Uterus (tissue), 4 donors: ENCODE data around the gene GADD45G. TPM values are rescaled to one million over a fixed set of nuclear protein-coding genes. Genes with fewer than 3 reads are reported as not detected.

Experiments used
- DNase-seq, 2 donors: peaks; one replicate each; pipeline ENCODE4 v3.0.0-alpha.2; 2019 to 2020
- H3K27ac ChIP-seq, 2 donors: fragments of 200-600 bp; sonication (generic); 1 replicate in 1 of 2; 2 replicates in 1 of 2; pipeline ENCODE4 v1.5.1; 2016 to 2018
- H3K27me3 ChIP-seq, 2 donors: fragments of 200-600 bp; sonication (generic); one replicate each; pipeline ENCODE4 v1.5.1; 2018 to 2019; ENCODE audit warnings: control low read depth in 1 of 2
- H3K36me3 ChIP-seq, 2 donors: fragments of 200-600 bp; sonication (generic); one replicate each; pipeline ENCODE4 v1.5.1; 2019; ENCODE audit warnings: control low read depth in 1 of 2
- H3K4me1 ChIP-seq, 2 donors: fragments of 200-600 bp; sonication (generic); one replicate each; pipeline ENCODE4 v1.5.1; 2018 to 2019; ENCODE audit warnings: control low read depth in 1 of 2
- H3K4me3 ChIP-seq, 2 donors: fragments of 200-600 bp; sonication (generic); 1 replicate in 1 of 2; 2 replicates in 1 of 2; pipeline ENCODE4 v1.5.1; 2018 to 2019; ENCODE audit warnings: mild to moderate bottlenecking in 1 of 2
- H3K9me3 ChIP-seq, 2 donors: fragments of 200-600 bp; sonication (generic); one replicate each; pipeline ENCODE4 v1.5.1; 2019; ENCODE audit warnings: control low read depth in 1 of 2
- CTCF ChIP-seq, 4 experiments: fragments of 200-600 bp in 2 of 4; fragments of 450-650 bp in 2 of 4; sonication (generic) in 2 of 4; IDR thresholded peaks; one replicate each; pipeline ENCODE4 v1.5.1; 2016 to 2019; ENCODE audit warnings: antibody characterized with exemption in 4 of 4, mild to moderate bottlenecking in 2 of 4, moderate library complexity in 1 of 4
- POLR2A ChIP-seq, 2 donors: fragments of 450-650 bp; IDR thresholded peaks; one replicate each; pipeline ENCODE4 v1.6.1; 2016; ENCODE audit warnings: antibody characterized with exemption in 2 of 2, mild to moderate bottlenecking in 1 of 2, moderate library complexity in 1 of 2
- intact Hi-C: fragments of 100-400 bp; cut with DNase I; formaldehyde crosslinking; loops from one replicate; pipeline ENCODE4 v1.15.1; 2023; ENCODE audit warnings: low total_unique reads
- total RNA-seq, 4 donors: library from RNA; depleted of rRNA in 3 of 4; stranded (reverse); fragments of >200 nt in 3 of 4; gene quantifications; one replicate each; pipeline versions ENCODE4 v1.1.0 to v1.2.4, GENCODE V29; 2014 to 2023
- donor health status: DM: yes; HTN: yes; CAD: no.

Gene GADD45G
- total RNA-seq, 4 donors from 2014 or later, result 0.88 to 91.2 (median 15.3) TPM

GRCh38 chr9:89638893-89639292, 34.1 kb downstream of the GADD45G start:
- Histone ChIP-seq H3K27me3 (no peaks in the 10 kb centered on the region), H3K36me3 (no peaks in the 10 kb centered on the region), H3K4me1 (peaks cover 9 to 40% of the 10 kb centered on the region in 2 donors), H3K27ac (peak overlapping the region; percentile 85 to 92), H3K9me3 (no peaks in the 10 kb centered on the region), H3K4me3 (no peak overlapping the region)
- TF ChIP-seq CTCF (IDR thresholded peaks at IDR 0.05) (no peak), POLR2A (IDR thresholded peaks at IDR 0.05) (no peak)
- intact Hi-C loops, result no loop called here
- DNase-seq, result no peak

GRCh38 chr9:89639367-89639795, 34.6 kb downstream of the GADD45G start:
- H3K27me3 ChIP-seq, result no peaks in the 10 kb centered on the region
- peak overlapping the region; percentile 10 to 18 for H3K4me3 ChIP-seq
- peak; percentile 85 to 89 for DNase-seq
- no peaks in the 10 kb centered on the region for H3K36me3 ChIP-seq
- TF ChIP-seq POLR2A (IDR thresholded peaks at IDR 0.05) (no peak), CTCF (IDR thresholded peaks at IDR 0.05) (no peak)
- intact Hi-C loops, result no loop called here
- peak overlapping the region; percentile 85 to 92 for H3K27ac ChIP-seq
- peaks cover 9 to 40% of the 10 kb centered on the region in 2 donors for H3K4me1 ChIP-seq
- H3K9me3 ChIP-seq, result no peaks in the 10 kb centered on the region

GRCh38 chr9:89639961-89640360, 35.1 kb downstream of the GADD45G start:
- H3K27me3 ChIP-seq, result no peaks in the 10 kb centered on the region
- H3K4me1 ChIP-seq, result peaks cover 9 to 40% of the 10 kb centered on the region in 2 donors
- peak overlapping the region; percentile 85 to 92 for H3K27ac ChIP-seq
- H3K9me3 ChIP-seq, result no peaks in the 10 kb centered on the region
- intact Hi-C loops, result no loop called here
- TF ChIP-seq POLR2A (IDR thresholded peaks at IDR 0.05), result no peak
- TF ChIP-seq CTCF (IDR thresholded peaks at IDR 0.05), result no peak
- H3K36me3 ChIP-seq, result no peaks in the 10 kb centered on the region
- H3K4me3 ChIP-seq, result peak overlapping the region; percentile 10 to 18
- DNase-seq, result no peak

- intact Hi-C loops, result no loop called here
- no peaks in the 10 kb centered on the region for H3K9me3 ChIP-seq
- H3K36me3 ChIP-seq, result no peaks in the 10 kb centered on the region
- TF ChIP-seq POLR2A (IDR thresholded peaks at IDR 0.05), result no peak
- H3K27me3 ChIP-seq, result no peaks in the 10 kb centered on the region
- peaks cover 9 to 38% of the 10 kb centered on the region in 2 donors for H3K4me1 ChIP-seq
- no peak for DNase-seq
- H3K27ac ChIP-seq, result peak overlapping the region; percentile 85 to 92
- peak overlapping the region in 1 of 2 donors; percentile 10 for H3K4me3 ChIP-seq
These were observed 35.5 kb downstream of the GADD45G start for GRCh38 chr9:89640361-89640760.

GRCh38 chr9:89640801-89641200, 36.0 kb downstream of the GADD45G start:
- Histone ChIP-seq H3K36me3 (no peaks in the 10 kb centered on the region), H3K27ac (peak overlapping the region; percentile 85 to 92), H3K4me3 (no peak overlapping the region)

More at GRCh38 chr9:89640801-89641200, 36.0 kb downstream of the GADD45G start:
- Histone ChIP-seq H3K9me3 (no peaks in the 10 kb centered on the region), H3K4me1 (peaks cover 5 to 35% of the 10 kb centered on the region in 2 donors), H3K27me3 (no peaks in the 10 kb centered on the region)
- DNase-seq, result no peak
- TF ChIP-seq CTCF (IDR thresholded peaks at IDR 0.05), result no peak
- TF ChIP-seq POLR2A (IDR thresholded peaks at IDR 0.05), result no peak
- intact Hi-C loops, result no loop called here
